Uterus (tissue), 4 donors: ENCODE results near the gene TSC2. TPM values are rescaled to one million over a fixed set of nuclear protein-coding genes. Genes with fewer than 3 reads are reported as not detected.
"Not testable (repeated sequence)": the region's sequence is repeated elsewhere in the genome, so short reads cannot be mapped to it uniquely, and the experiment has no call there.

Experiments used
- DNase-seq, 2 donors: peaks; one replicate each; pipeline ENCODE4 v3.0.0-alpha.2; 2019 to 2020
- H3K27ac ChIP-seq, 2 donors: fragments of 200-600 bp; sonication (generic); 1 replicate in 1 of 2; 2 replicates in 1 of 2; pipeline ENCODE4 v1.5.1; 2016 to 2018
- H3K27me3 ChIP-seq, 2 donors: fragments of 200-600 bp; sonication (generic); one replicate each; pipeline ENCODE4 v1.5.1; 2018 to 2019; ENCODE audit warnings: control low read depth in 1 of 2
- H3K36me3 ChIP-seq, 2 donors: fragments of 200-600 bp; sonication (generic); one replicate each; pipeline ENCODE4 v1.5.1; 2019; ENCODE audit warnings: control low read depth in 1 of 2
- H3K4me1 ChIP-seq, 2 donors: fragments of 200-600 bp; sonication (generic); one replicate each; pipeline ENCODE4 v1.5.1; 2018 to 2019; ENCODE audit warnings: control low read depth in 1 of 2
- H3K4me3 ChIP-seq, 2 donors: fragments of 200-600 bp; sonication (generic); 1 replicate in 1 of 2; 2 replicates in 1 of 2; pipeline ENCODE4 v1.5.1; 2018 to 2019; ENCODE audit warnings: mild to moderate bottlenecking in 1 of 2
- H3K9me3 ChIP-seq, 2 donors: fragments of 200-600 bp; sonication (generic); one replicate each; pipeline ENCODE4 v1.5.1; 2019; ENCODE audit warnings: control low read depth in 1 of 2
- CTCF ChIP-seq, 4 experiments: fragments of 200-600 bp in 2 of 4; fragments of 450-650 bp in 2 of 4; sonication (generic) in 2 of 4; IDR thresholded peaks; one replicate each; pipeline ENCODE4 v1.5.1; 2016 to 2019; ENCODE audit warnings: antibody characterized with exemption in 4 of 4, mild to moderate bottlenecking in 2 of 4, moderate library complexity in 1 of 4
- POLR2A ChIP-seq, 2 donors: fragments of 450-650 bp; IDR thresholded peaks; one replicate each; pipeline ENCODE4 v1.6.1; 2016; ENCODE audit warnings: antibody characterized with exemption in 2 of 2, mild to moderate bottlenecking in 1 of 2, moderate library complexity in 1 of 2
- intact Hi-C: fragments of 100-400 bp; cut with DNase I; formaldehyde crosslinking; loops from one replicate; pipeline ENCODE4 v1.15.1; 2023; ENCODE audit warnings: low total_unique reads
- total RNA-seq, 4 donors: library from RNA; depleted of rRNA in 3 of 4; stranded (reverse); fragments of >200 nt in 3 of 4; gene quantifications; one replicate each; pipeline versions ENCODE4 v1.1.0 to v1.2.4, GENCODE V29; 2014 to 2023
- donor health status: DM: yes; HTN: yes; CAD: no.

TSC2 gene
- total RNA-seq, 4 donors from 2014 or later, result 53.8 to 347 (median 131) TPM

GRCh38 chr16:2115591-2115973 lies 67.8 kb downstream of the TSC2 start:
- Histone ChIP-seq H3K4me3 (no peak overlapping the region), H3K36me3 (no peaks in the 10 kb centered on the region), H3K4me1 (no peaks in the 10 kb centered on the region), H3K27me3 (no peaks in the 10 kb centered on the region), H3K9me3 (no peaks in the 10 kb centered on the region), H3K27ac (no peak overlapping the region)
- TF ChIP-seq CTCF (IDR thresholded peaks at IDR 0.05) (no peak), POLR2A (IDR thresholded peaks at IDR 0.05) (no peak)
- intact Hi-C loops, result no loop called here
- no peak for DNase-seq

DNA sequence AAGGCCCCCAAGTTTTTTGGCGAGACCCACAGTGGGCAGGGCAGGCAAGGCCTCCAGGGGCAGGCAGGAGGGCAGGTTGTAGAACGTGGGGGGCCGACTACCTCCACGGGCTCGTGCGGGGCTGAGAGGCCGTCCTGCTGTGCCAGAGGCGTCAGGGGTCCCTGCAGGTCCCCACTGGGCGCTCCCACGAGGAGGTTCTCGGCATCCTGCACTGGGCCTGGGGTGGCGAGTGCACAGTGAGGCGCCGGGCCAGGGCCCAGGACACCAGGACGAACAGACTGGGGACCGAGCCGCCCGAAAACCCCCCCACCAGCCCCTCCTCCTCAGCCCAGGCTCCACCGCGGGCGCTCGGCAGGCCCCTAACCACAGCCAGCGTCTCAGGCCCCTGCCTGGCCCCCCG lies 68.6 kb downstream of the TSC2 start:
- H3K36me3 ChIP-seq, H3K4me3 ChIP-seq, H3K4me1 ChIP-seq, DNase-seq, H3K9me3 ChIP-seq, H3K27me3 ChIP-seq, intact Hi-C loops: not testable (repeated sequence)
- H3K27ac ChIP-seq, result peak overlapping the region in 1 of 2 donors; percentile 11

DNA sequence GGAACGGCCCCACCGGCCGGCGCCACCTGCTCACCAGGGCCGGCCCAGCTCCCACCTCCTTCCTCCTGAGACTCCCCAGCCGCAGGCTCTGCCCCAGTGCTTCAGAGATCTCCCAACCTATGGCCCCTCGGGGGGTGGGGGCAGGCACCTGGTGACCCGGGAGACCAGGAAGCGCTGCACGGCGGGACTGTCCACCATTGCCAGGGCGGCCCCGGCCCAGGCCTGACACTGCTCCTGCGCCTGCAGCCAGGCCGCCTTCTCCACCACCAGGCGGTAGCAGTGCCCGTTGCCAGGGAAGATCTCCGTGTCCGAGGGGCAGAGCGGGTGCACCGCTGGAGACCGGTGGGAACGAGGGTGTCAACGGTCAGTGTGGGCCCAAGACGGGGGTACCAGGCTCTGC lies 69.6 kb downstream of the TSC2 start:
- H3K4me1 ChIP-seq, H3K4me3 ChIP-seq, H3K9me3 ChIP-seq, H3K36me3 ChIP-seq, intact Hi-C loops, DNase-seq, H3K27me3 ChIP-seq: not testable (repeated sequence)
- H3K27ac ChIP-seq, result peak overlapping the region in 1 of 2 donors; percentile 11

- H3K4me3 ChIP-seq, H3K9me3 ChIP-seq, H3K27me3 ChIP-seq, H3K36me3 ChIP-seq, H3K4me1 ChIP-seq, H3K27ac ChIP-seq, DNase-seq, intact Hi-C loops: not testable (repeated sequence)
Observed at GRCh38 chr16:2117960-2118722, 70.4 kb downstream of the TSC2 start.

DNA sequence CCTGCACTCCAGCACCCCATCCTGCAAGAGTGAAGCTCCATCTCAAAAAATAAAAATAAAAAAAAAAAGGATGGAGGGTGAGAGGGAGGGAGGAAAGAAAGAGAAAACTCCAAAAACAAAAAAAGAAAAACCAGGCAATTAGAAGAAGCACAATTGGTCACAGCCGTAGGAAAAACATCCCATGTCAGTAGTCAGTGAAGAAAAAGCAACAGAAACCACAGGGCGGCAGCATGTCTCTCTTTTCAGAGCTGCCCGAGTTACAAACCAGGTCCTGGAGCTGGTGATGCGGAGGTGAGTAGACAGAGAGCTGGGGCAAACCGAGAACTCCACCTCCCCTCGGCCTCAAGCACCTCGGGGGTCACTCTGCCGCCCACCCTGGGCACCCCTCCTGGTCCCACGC lies 73.5 kb downstream of the TSC2 start:
- H3K36me3 ChIP-seq, intact Hi-C loops, H3K9me3 ChIP-seq, H3K27me3 ChIP-seq: not testable (repeated sequence)
- Histone ChIP-seq H3K4me1 (peaks cover 0 to 31% of the 10 kb centered on the region in 2 donors), H3K27ac (peak overlapping the region; percentile 98), H3K4me3 (peak overlapping the region; percentile 8 to 29)
- DNase-seq, result peak; percentile 67 to 81
- peak; percentile 37 to 70 (median 58) for TF ChIP-seq CTCF (IDR thresholded peaks at IDR 0.05)

GRCh38 chr16:2121853-2122252 lies 74.1 kb downstream of the TSC2 start:
- Histone ChIP-seq H3K36me3 (no peaks in the 10 kb centered on the region), H3K27ac (peak overlapping the region; percentile 98), H3K9me3 (no peaks in the 10 kb centered on the region), H3K27me3 (no peaks in the 10 kb centered on the region), H3K4me1 (peaks cover 0 to 36% of the 10 kb centered on the region in 2 donors), H3K4me3 (peak overlapping the region; percentile 8 to 29)
- intact Hi-C loops, result no loop called here
- peak; percentile 50 to 53 for DNase-seq
- TF ChIP-seq CTCF (IDR thresholded peaks at IDR 0.05) (no peak), POLR2A (IDR thresholded peaks at IDR 0.05) (no peak)

GRCh38 chr16:2122429-2122828 lies 74.6 kb downstream of the TSC2 start:
- no peak for DNase-seq
- no peaks in the 10 kb centered on the region for H3K9me3 ChIP-seq
- peaks cover 0 to 42% of the 10 kb centered on the region in 2 donors for H3K4me1 ChIP-seq
- H3K4me3 ChIP-seq, result no peak overlapping the region
- H3K27ac ChIP-seq, result peak overlapping the region; percentile 98
- no peaks in the 10 kb centered on the region for H3K36me3 ChIP-seq
- no peaks in the 10 kb centered on the region for H3K27me3 ChIP-seq
- intact Hi-C loops, result no loop called here
- no peak for TF ChIP-seq CTCF (IDR thresholded peaks at IDR 0.05)
- TF ChIP-seq POLR2A (IDR thresholded peaks at IDR 0.05), result no peak
